Hepatocyte (in vitro differentiated cells): ENCODE data around the gene NCAPH2. TPM values are rescaled to one million over a fixed set of nuclear protein-coding genes. Genes with fewer than 3 reads are reported as not detected.
A peak's percentile ranks its signal among the peaks of the same experiment; 100 is the strongest.

Experiments used
- DNase-seq: peaks from one replicate; pipeline ENCODE4 v3.0.0-alpha.2; 2016; ENCODE audit warnings: low spot score
- H2AFZ ChIP-seq: fragments of 200-600 bp; sonication (generic); 2 replicates; pipeline ENCODE4 v1.6.0; 2016; ENCODE audit warnings: antibody characterized with exemption, mild to moderate bottlenecking
- H3K27ac ChIP-seq: fragments of 200-600 bp; sonication (generic); 2 replicates; pipeline ENCODE4 v1.5.1; 2016; ENCODE audit warnings: mild to moderate bottlenecking
- H3K27me3 ChIP-seq: fragments of 200-600 bp; sonication (generic); 2 replicates; pipeline ENCODE4 v1.6.1; 2016
- H3K36me3 ChIP-seq: fragments of 200-600 bp; sonication (generic); replicated peaks from 2 replicates; pipeline ENCODE4 v1.5.1; 2016; ENCODE audit warnings: low read depth; ENCODE audit not compliant: insufficient read depth
- H3K4me1 ChIP-seq: fragments of 200-600 bp; sonication (generic); 2 replicates; pipeline ENCODE4 v1.5.1; 2016; ENCODE audit warnings: mild to moderate bottlenecking, moderate library complexity; ENCODE audit not compliant: insufficient read depth
- H3K4me2 ChIP-seq: fragments of 200-600 bp; sonication (generic); 2 replicates; pipeline ENCODE4 v1.6.0; 2016
- H3K4me3 ChIP-seq: fragments of 200-600 bp; sonication (generic); 2 replicates; pipeline ENCODE4 v1.5.1; 2016; ENCODE audit warnings: mild to moderate bottlenecking
- H3K79me2 ChIP-seq: fragments of 200-600 bp; sonication (generic); 2 replicates; pipeline ENCODE4 v1.6.0; 2017; ENCODE audit warnings: mild to moderate bottlenecking
- H3K9me2 ChIP-seq: fragments of 200-600 bp; sonication (generic); replicated peaks from 2 replicates; pipeline ENCODE4 v1.6.0; 2017; ENCODE audit warnings: mild to moderate bottlenecking; ENCODE audit not compliant: insufficient read depth
- H3K9me3 ChIP-seq: fragments of 200-600 bp; sonication (generic); 2 replicates; pipeline ENCODE4 v1.5.1; 2016; ENCODE audit warnings: low read depth, mild to moderate bottlenecking
- H4K20me1 ChIP-seq: fragments of 200-600 bp; sonication (generic); 2 replicates; pipeline ENCODE4 v1.6.0; 2016; ENCODE audit warnings: mild to moderate bottlenecking; ENCODE audit not compliant: insufficient read depth, poor library complexity, severe bottlenecking
- CTCF ChIP-seq: fragments of 200-600 bp; sonication (generic); IDR thresholded peaks from 2 replicates; pipeline ENCODE4 v1.5.1; 2016; ENCODE audit warnings: antibody characterized with exemption, mild to moderate bottlenecking; ENCODE audit not compliant: poor library complexity
- EZH2 ChIP-seq: fragments of 200-600 bp; sonication (generic); IDR thresholded peaks from 2 replicates; pipeline ENCODE4 v1.6.1; 2016; ENCODE audit warnings: antibody characterized with exemption, mild to moderate bottlenecking, borderline replicate concordance
- EZH2phosphoT487 ChIP-seq: fragments of 200-600 bp; sonication (generic); IDR thresholded peaks from one replicate; pipeline ENCODE4 v1.6.1; 2018; ENCODE audit warnings: antibody characterized with exemption, mild to moderate bottlenecking, low read depth, moderate library complexity; ENCODE audit not compliant: unreplicated experiment, severe bottlenecking
- WGBS: methylation state at CpG from one replicate; pipeline ENCODE4 v1.1.6; 2016; ENCODE audit warnings: low lambda C conversion rate; ENCODE audit errors: missing lambda C conversion rate; 5-methylcytosine and 5-hydroxymethylcytosine counted together
- polyA plus RNA-seq: library from polyadenylated mRNA; unstranded; fragments of >200 nt; fragmentation: Nextera tagmentation; extraction: Ambion mirVana; gene quantifications from 2 replicates; pipeline ENCODE4 v1.2.1, GENCODE V29; 2016
- total RNA-seq: library from RNA; depleted of rRNA; stranded (reverse); fragments of >200 nt; gene quantifications from 2 replicates; pipeline ENCODE4 v1.2.3, GENCODE V29; 2014

NCAPH2 gene
- total and polyA plus RNA-seq, 2 experiments from 2014 or later = 25.6 to 40.6 TPM

- H3K36me3 ChIP-seq = no peaks in the 10 kb centered on the region
- no peak overlapping the region for H3K27ac ChIP-seq
- no peak overlapping the region for H3K4me2 ChIP-seq
- DNase-seq = no peak
- TF ChIP-seq CTCF (no peak), EZH2phosphoT487 (no peak), EZH2 (no peak)
- no peak overlapping the region for H2AFZ ChIP-seq
- peaks cover 15% of the 10 kb centered on the region for H3K4me1 ChIP-seq
- H4K20me1 ChIP-seq = peaks cover 15% of the 10 kb centered on the region
- no peaks in the 10 kb centered on the region for H3K9me2 ChIP-seq
- 87% methylated on average over 12 of the region's 12 CpGs for WGBS
- peaks cover 29% of the 10 kb centered on the region for H3K27me3 ChIP-seq
- no peak overlapping the region for H3K4me3 ChIP-seq
- H3K9me3 ChIP-seq = no peaks in the 10 kb centered on the region
- H3K79me2 ChIP-seq = peaks cover 17% of the 10 kb centered on the region
Measured at GRCh38 chr22:50477923-50478322, 30.1 kb upstream of the NCAPH2 start.

- peaks cover 29% of the 10 kb centered on the region for H3K27me3 ChIP-seq
- 84% methylated on average over 11 of the region's 11 CpGs for WGBS
Measured at GRCh38 chr22:50479721-50480120, 28.3 kb upstream of the NCAPH2 start.

DNA sequence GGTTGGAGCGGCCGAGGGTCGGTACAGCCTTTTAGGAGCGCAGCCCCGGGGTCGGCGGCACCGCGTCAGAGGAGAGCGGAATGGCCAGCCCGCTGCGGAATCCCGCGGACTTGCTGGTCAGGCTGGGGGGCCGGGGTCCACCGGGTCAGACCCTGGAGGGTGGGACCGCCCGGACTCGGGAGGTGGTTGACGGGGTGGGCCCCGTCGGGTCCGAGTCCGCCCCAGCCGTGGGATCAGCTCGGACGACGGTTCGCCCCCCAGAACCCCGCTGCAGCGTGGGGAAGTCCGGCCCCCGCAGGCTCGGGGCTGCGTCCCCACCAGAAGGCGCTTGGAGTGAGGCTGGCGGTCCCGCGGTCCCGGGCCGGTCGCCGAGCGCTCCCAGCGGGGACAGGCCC is 27.0 kb upstream of the NCAPH2 start:
- TF ChIP-seq EZH2 (peak; percentile 79), EZH2phosphoT487 (no peak)
- H3K4me2 ChIP-seq = peak overlapping the region; percentile 88

More at GRCh38 chr22:50479721-50480120, 28.3 kb upstream of the NCAPH2 start:
- H2AFZ ChIP-seq = no peak overlapping the region
- H3K4me1 ChIP-seq = peaks cover 14% of the 10 kb centered on the region
- no peaks in the 10 kb centered on the region for H3K9me3 ChIP-seq
- H3K4me2 ChIP-seq = no peak overlapping the region
- TF ChIP-seq EZH2 (no peak), EZH2phosphoT487 (no peak), CTCF (no peak)
- no peak for DNase-seq
- H3K36me3 ChIP-seq = no peaks in the 10 kb centered on the region
- no peaks in the 10 kb centered on the region for H3K79me2 ChIP-seq
- H3K27ac ChIP-seq = no peak overlapping the region
- H3K9me2 ChIP-seq = no peaks in the 10 kb centered on the region
- no peaks in the 10 kb centered on the region for H4K20me1 ChIP-seq
- no peak overlapping the region for H3K4me3 ChIP-seq

GRCh38 chr22:50481440-50482106 is 26.5 kb upstream of the NCAPH2 start, which contains the start of gene ADM2:
Gene ADM2 (plus strand): TSS chr22:50481543. CDS start chr22:50481848, 305 bp downstream.
- Histone ChIP-seq H3K9me3 (no peaks in the 10 kb centered on the region), H3K4me2 (peak within 1 kb of the TSS; percentile 88), H3K4me1 (peaks cover 14% of the 10 kb centered on the region), H3K27ac (no peak within 1 kb of the TSS), H3K9me2 (no peaks in the 10 kb centered on the region), H2AFZ (peak within 1 kb of the TSS; percentile 74), H4K20me1 (no peaks in the 10 kb centered on the region), H3K4me3 (peak within 1 kb of the TSS; percentile 52), H3K27me3 (peaks cover 29% of the 10 kb centered on the region), H3K79me2 (no peaks in the 10 kb centered on the region), H3K36me3 (no peaks in the 10 kb centered on the region)
- peak; percentile 17 for TF ChIP-seq EZH2
- no peak for TF ChIP-seq EZH2phosphoT487
- DNase-seq = peak; percentile 73
- WGBS = 14% methylated on average over 13 of the region's 70 CpGs

More for the DNA sequence above, 27.0 kb upstream of the NCAPH2 start:
- Histone ChIP-seq H3K9me3 (no peaks in the 10 kb centered on the region), H4K20me1 (no peaks in the 10 kb centered on the region), H2AFZ (peak overlapping the region; percentile 74), H3K27ac (no peak overlapping the region), H3K36me3 (no peaks in the 10 kb centered on the region), H3K27me3 (peaks cover 29% of the 10 kb centered on the region), H3K4me1 (peaks cover 14% of the 10 kb centered on the region), H3K9me2 (no peaks in the 10 kb centered on the region), H3K79me2 (no peaks in the 10 kb centered on the region), H3K4me3 (peak overlapping the region; percentile 52)
- WGBS = 10% methylated on average over 20 of the region's 45 CpGs
- no peak for DNase-seq
